Coronary artery (tissue), 2 donors: ENCODE results near the gene CIROP.
A peak's percentile ranks its signal among the peaks of the same experiment; 100 is the strongest.

ENCODE experiments used
- DNase-seq: peaks from one replicate; pipeline ENCODE4 v3.0.0-alpha.2; 2017; ENCODE audit warnings: low spot score
- H3K27ac ChIP-seq, 2 donors: fragments of 200-600 bp; sonication (generic); one replicate each; pipeline ENCODE4 v1.5.1; 2016 to 2019
- H3K4me3 ChIP-seq: fragments of 200-600 bp; sonication (generic); 2 replicates; pipeline ENCODE4 v1.5.1; 2016; ENCODE audit warnings: mild to moderate bottlenecking, moderate library complexity
- TF ChIP-seq, protein P1 (sequence below): fragments of 200-600 bp; sonication (generic); IDR thresholded peaks from one replicate; pipeline ENCODE4 v1.5.1; 2019; ENCODE audit warnings: antibody characterized with exemption

The CIROP gene

GRCh38 chr14:23146980-23147379, 42.2 kb upstream of the CIROP start:
- Histone ChIP-seq H3K4me3 (no peak overlapping the region), H3K27ac (peak overlapping the region; percentile 45 to 46)
- DNase-seq: no peak
- TF ChIP-seq, protein P1, sequence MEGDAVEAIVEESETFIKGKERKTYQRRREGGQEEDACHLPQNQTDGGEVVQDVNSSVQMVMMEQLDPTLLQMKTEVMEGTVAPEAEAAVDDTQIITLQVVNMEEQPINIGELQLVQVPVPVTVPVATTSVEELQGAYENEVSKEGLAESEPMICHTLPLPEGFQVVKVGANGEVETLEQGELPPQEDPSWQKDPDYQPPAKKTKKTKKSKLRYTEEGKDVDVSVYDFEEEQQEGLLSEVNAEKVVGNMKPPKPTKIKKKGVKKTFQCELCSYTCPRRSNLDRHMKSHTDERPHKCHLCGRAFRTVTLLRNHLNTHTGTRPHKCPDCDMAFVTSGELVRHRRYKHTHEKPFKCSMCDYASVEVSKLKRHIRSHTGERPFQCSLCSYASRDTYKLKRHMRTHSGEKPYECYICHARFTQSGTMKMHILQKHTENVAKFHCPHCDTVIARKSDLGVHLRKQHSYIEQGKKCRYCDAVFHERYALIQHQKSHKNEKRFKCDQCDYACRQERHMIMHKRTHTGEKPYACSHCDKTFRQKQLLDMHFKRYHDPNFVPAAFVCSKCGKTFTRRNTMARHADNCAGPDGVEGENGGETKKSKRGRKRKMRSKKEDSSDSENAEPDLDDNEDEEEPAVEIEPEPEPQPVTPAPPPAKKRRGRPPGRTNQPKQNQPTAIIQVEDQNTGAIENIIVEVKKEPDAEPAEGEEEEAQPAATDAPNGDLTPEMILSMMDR: no peak

DNA sequence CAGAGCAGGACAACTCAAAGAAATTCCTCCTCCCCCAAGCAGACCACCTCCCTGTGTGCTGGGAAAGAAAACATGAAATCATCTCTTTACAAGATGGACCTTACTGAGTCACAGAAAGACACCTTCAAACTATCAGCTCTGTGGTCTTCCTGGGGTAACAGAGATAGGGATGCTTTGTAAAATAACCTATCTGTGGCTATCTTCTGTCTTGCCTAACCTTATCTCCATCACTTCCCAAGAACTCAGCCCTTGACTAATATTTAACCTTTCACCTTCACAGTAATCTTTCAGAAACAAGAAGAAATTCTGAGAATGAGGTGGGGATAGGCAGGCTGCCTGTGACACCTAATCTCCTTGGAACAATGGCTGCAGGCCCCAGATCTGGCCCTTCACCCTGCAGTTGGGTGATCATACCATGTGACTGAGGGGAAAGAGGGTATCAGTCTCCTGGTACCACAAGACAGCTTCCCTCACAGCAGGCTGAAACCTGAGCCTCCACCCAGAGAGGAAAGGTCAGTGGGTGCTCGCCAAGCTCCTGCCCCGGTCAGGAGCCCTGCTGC, 41.6 kb upstream of the CIROP start:
- TF ChIP-seq, protein P1: no peak
- DNase-seq: no peak
- no peak overlapping the region for H3K4me3 ChIP-seq
- H3K27ac ChIP-seq: peak overlapping the region; percentile 45 to 46

DNA sequence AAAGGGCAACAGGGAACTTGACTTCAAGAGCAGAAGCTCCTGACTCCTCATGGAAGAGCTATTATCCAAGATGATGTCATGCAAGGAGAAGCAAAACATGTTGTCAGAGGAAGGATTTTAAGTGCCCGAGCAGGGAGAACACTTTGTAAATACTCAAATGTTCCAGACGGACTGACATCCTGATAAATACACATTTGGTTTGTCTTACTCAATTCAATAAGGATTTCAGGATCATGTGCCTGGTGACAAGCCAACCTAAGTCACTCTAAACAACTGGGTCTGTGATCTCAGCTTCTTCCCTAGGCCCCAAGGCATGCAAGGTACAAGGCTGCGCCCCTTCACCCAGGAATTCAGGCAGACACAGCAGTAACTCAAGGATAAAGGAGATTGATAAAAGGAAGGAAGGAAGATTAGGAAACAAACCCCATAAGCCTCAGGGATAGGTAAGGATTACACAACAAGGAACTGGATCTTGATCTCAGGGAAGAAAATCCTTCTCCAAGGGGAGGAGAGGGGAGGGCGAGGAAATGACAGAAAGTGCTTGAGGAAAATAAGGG, 41.1 kb upstream of the CIROP start:
- peak overlapping the region; percentile 45 to 46 for H3K27ac ChIP-seq
- DNase-seq: no peak
- TF ChIP-seq, protein P1: no peak
- no peak overlapping the region for H3K4me3 ChIP-seq

DNA sequence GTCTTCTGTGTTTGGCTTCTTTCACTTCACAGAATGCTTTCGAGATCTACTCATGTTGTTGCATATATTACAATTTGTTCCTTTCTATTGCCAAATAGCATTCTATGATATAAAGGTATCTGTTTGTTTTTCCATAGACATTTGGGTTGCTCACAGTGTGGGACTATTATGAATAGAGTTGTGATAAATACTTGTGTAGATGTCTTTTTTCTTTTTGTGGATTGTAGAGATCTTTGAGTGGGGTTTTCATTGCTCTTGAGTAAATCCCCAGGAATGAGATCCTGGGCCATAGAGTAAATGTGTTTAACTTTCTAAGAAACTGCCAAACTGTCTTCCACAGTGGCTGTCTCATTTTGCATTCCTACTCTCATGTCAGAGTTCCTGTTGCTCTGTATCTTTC, 39.1 kb upstream of the CIROP start:
- DNase-seq: no peak
- TF ChIP-seq, protein P1: no peak
- Histone ChIP-seq H3K27ac (peak overlapping the region; percentile 22 to 85), H3K4me3 (no peak overlapping the region)

DNA sequence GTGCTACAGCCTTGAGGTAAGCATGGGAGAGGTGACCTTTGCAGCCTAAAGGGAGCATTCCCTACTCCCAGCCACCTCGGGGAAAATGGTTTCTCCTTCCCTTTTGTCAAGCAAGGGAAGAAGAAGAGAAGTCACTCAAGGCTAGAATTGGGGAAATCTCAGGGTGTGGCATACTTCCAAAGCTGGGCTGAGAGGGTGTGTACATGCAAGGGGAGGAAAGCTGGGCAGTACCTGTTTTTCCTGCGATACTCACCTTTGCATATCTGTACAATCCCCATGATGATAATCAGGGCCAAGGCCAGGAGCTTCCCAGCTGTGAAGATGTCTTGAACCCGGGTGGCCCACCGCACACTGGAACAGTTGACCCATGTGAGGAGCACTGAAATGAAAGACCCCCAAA, 38.0 kb upstream of the CIROP start:
- peak overlapping the region; percentile 77 to 85 for H3K27ac ChIP-seq
- DNase-seq: no peak
- no peak overlapping the region for H3K4me3 ChIP-seq
- TF ChIP-seq, protein P1: no peak

GRCh38 chr14:23141706-23142444, 37.1 kb upstream of the CIROP start:
- TF ChIP-seq, protein P1: no peak
- DNase-seq: peak; percentile 92
- Histone ChIP-seq H3K27ac (peak overlapping the region; percentile 77 to 85), H3K4me3 (no peak overlapping the region)

- no peak overlapping the region for H3K27ac ChIP-seq
- H3K4me3 ChIP-seq: no peak overlapping the region
- DNase-seq: no peak
- TF ChIP-seq, protein P1: no peak
These were observed 35.6 kb upstream of the CIROP start for GRCh38 chr14:23140371-23140770.
